Glutamatergic neuron (in vitro differentiated cells): ENCODE results near the gene B3GALNT2. TPM values are rescaled to one million over a fixed set of nuclear protein-coding genes. Genes with fewer than 3 reads are reported as not detected.

Source experiments
- DNase-seq: peaks from one replicate; pipeline ENCODE4 v3.0.0; 2022
- H3K27ac Mint-ChIP-seq: one replicate; pipeline ENCODE4 v1.8.0; 2020; ENCODE audit warnings: mild to moderate bottlenecking, mixed read lengths, inconsistent platforms; ENCODE audit not compliant: unreplicated experiment
- H3K27me3 Mint-ChIP-seq: one replicate; pipeline ENCODE4 v1.8.0; 2020; ENCODE audit warnings: mild to moderate bottlenecking, moderate library complexity, mixed read lengths, inconsistent platforms; ENCODE audit not compliant: unreplicated experiment
- H3K36me3 Mint-ChIP-seq: one replicate; pipeline ENCODE4 v1.8.0; 2020; ENCODE audit warnings: mild to moderate bottlenecking, mixed read lengths, inconsistent platforms; ENCODE audit not compliant: unreplicated experiment
- H3K4me1 Mint-ChIP-seq: one replicate; pipeline ENCODE4 v1.8.0; 2020; ENCODE audit warnings: mild to moderate bottlenecking, low read depth, mixed read lengths, inconsistent platforms; ENCODE audit not compliant: unreplicated experiment
- H3K4me3 Mint-ChIP-seq: one replicate; pipeline ENCODE4 v1.8.0; 2020; ENCODE audit warnings: mild to moderate bottlenecking, mixed read lengths, inconsistent platforms; ENCODE audit not compliant: unreplicated experiment
- H3K9me3 Mint-ChIP-seq: one replicate; pipeline ENCODE4 v1.8.0; 2020; ENCODE audit warnings: mild to moderate bottlenecking, moderate library complexity, mixed read lengths, inconsistent platforms; ENCODE audit not compliant: unreplicated experiment
- total RNA-seq: library from RNA; stranded (reverse); fragmentation: NEBNext Ultra II Directional; extraction: Animal tissue kit (Norgen Biotek cat#: 25700); gene quantifications from one replicate; pipeline ENCODE4 v1.2.1, GENCODE V29; 2021; ENCODE audit not compliant: unreplicated experiment
- TF ChIP-seq, protein P1 (sequence below): fragments of 200-600 bp; sonication (generic); IDR thresholded peaks from one replicate; pipeline ENCODE4 v1.5.0; 2021; ENCODE audit not compliant: partially characterized antibody, unreplicated experiment

Gene B3GALNT2
- total RNA-seq, 1 donor from 2014 or later, result 12.3 TPM

- H3K9me3 Mint-ChIP-seq, result no peaks in the 10 kb centered on the region
- no peak for DNase-seq
- H3K4me1 Mint-ChIP-seq, result peaks cover 6% of the 10 kb centered on the region
- H3K27ac Mint-ChIP-seq, result no peak overlapping the region
- TF ChIP-seq, protein P1, sequence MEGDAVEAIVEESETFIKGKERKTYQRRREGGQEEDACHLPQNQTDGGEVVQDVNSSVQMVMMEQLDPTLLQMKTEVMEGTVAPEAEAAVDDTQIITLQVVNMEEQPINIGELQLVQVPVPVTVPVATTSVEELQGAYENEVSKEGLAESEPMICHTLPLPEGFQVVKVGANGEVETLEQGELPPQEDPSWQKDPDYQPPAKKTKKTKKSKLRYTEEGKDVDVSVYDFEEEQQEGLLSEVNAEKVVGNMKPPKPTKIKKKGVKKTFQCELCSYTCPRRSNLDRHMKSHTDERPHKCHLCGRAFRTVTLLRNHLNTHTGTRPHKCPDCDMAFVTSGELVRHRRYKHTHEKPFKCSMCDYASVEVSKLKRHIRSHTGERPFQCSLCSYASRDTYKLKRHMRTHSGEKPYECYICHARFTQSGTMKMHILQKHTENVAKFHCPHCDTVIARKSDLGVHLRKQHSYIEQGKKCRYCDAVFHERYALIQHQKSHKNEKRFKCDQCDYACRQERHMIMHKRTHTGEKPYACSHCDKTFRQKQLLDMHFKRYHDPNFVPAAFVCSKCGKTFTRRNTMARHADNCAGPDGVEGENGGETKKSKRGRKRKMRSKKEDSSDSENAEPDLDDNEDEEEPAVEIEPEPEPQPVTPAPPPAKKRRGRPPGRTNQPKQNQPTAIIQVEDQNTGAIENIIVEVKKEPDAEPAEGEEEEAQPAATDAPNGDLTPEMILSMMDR, result no peak
- H3K27me3 Mint-ChIP-seq, result peaks cover 1% of the 10 kb centered on the region
- H3K36me3 Mint-ChIP-seq, result no peaks in the 10 kb centered on the region
- H3K4me3 Mint-ChIP-seq, result no peak overlapping the region
These were observed 101.6 kb downstream of the B3GALNT2 start for GRCh38 chr1:235402457-235403200.

GRCh38 chr1:235401251-235401650 is 103.0 kb downstream of the B3GALNT2 start:
- DNase-seq, result no peak
- H3K4me3 Mint-ChIP-seq, result no peak overlapping the region
- TF ChIP-seq, protein P1, result no peak
- no peaks in the 10 kb centered on the region for H3K27me3 Mint-ChIP-seq
- H3K4me1 Mint-ChIP-seq, result peaks cover 5% of the 10 kb centered on the region
- no peaks in the 10 kb centered on the region for H3K9me3 Mint-ChIP-seq
- no peak overlapping the region for H3K27ac Mint-ChIP-seq
- H3K36me3 Mint-ChIP-seq, result no peaks in the 10 kb centered on the region

Other genes starting within 250 kb of the B3GALNT2 start
- 65.9 TPM for gene ARID4B, start 176.3 kb downstream of the B3GALNT2 start, total RNA-seq
- gene GGPS1, start 175.9 kb downstream of the B3GALNT2 start, total RNA-seq, result 53.0 TPM
- 30.7 TPM for gene TBCE, start 137.0 kb downstream of the B3GALNT2 start, total RNA-seq
- gene GNG4, start 145.3 kb upstream of the B3GALNT2 start, total RNA-seq, result 124 TPM